ENCODE data around the gene TM9SF4. TPM values are rescaled to one million over a fixed set of nuclear protein-coding genes. Genes with fewer than 3 reads are reported as not detected.
A peak's percentile ranks its signal among the peaks of the same experiment; 100 is the strongest.

The TM9SF4 gene
- total RNA-seq, 1 experiment from 2014 or later = 26.9 TPM

GRCh38 chr20:32208499-32209154 lies 99.1 kb downstream of the TM9SF4 start:
- H3K4me3 ChIP-seq = peak overlapping the region; percentile 99
- H3K27ac ChIP-seq = no peak overlapping the region
- peak in 1 of 2 experiments; percentile 15 for DNase-seq (ENCODE audit: low read depth in 1 of 2, low spot score in 2 of 2)

GRCh38 chr20:32209850-32210605 lies 100.5 kb downstream of the TM9SF4 start:
- H3K4me3 ChIP-seq = no peak overlapping the region
- H3K9me3 ChIP-seq (replicated peaks) = peaks cover 3% of the 10 kb centered on the region; the same call in 1 of the 2 replicates
- H3K36me3 ChIP-seq = peaks cover 70% of the 10 kb centered on the region
- H3K27me3 ChIP-seq (replicated peaks) = no peaks in the 10 kb centered on the region
- peaks cover 16% of the 10 kb centered on the region for H3K4me1 ChIP-seq (replicated peaks)
- no peak for DNase-seq (ENCODE audit: low read depth in 1 of 2, low spot score in 2 of 2)
- no peak overlapping the region for H3K27ac ChIP-seq

More at GRCh38 chr20:32208499-32209154, 99.1 kb downstream of the TM9SF4 start:
- Histone ChIP-seq H3K9me3 (replicated peaks) (peaks cover 3% of the 10 kb centered on the region; the same call in 1 of the 2 replicates), H3K4me1 (replicated peaks) (peaks cover 16% of the 10 kb centered on the region), H3K36me3 (peaks cover 73% of the 10 kb centered on the region), H3K27me3 (replicated peaks) (no peaks in the 10 kb centered on the region)

GRCh38 chr20:32213870-32214269 lies 104.4 kb downstream of the TM9SF4 start:
- no peaks in the 10 kb centered on the region for H3K4me1 ChIP-seq (replicated peaks)
- H3K9me3 ChIP-seq (replicated peaks) = no peaks in the 10 kb centered on the region
- peaks cover 86% of the 10 kb centered on the region for H3K36me3 ChIP-seq
- H3K27ac ChIP-seq = no peak overlapping the region
- no peaks in the 10 kb centered on the region for H3K27me3 ChIP-seq (replicated peaks)
- no peak overlapping the region for H3K4me3 ChIP-seq
- DNase-seq (ENCODE audit: low read depth in 1 of 2, low spot score in 2 of 2) = no peak

GRCh38 chr20:32215147-32215546 lies 105.6 kb downstream of the TM9SF4 start:
- Histone ChIP-seq H3K27me3 (replicated peaks) (no peaks in the 10 kb centered on the region), H3K27ac (no peak overlapping the region), H3K4me1 (replicated peaks) (no peaks in the 10 kb centered on the region), H3K4me3 (no peak overlapping the region), H3K9me3 (replicated peaks) (no peaks in the 10 kb centered on the region), H3K36me3 (peaks cover 82% of the 10 kb centered on the region)
- no peak for DNase-seq (ENCODE audit: low read depth in 1 of 2, low spot score in 2 of 2)

- no peaks in the 10 kb centered on the region for H3K27me3 ChIP-seq (replicated peaks)
- H3K4me1 ChIP-seq (replicated peaks) = no peaks in the 10 kb centered on the region
- no peak overlapping the region for H3K4me3 ChIP-seq
- no peak for DNase-seq (ENCODE audit: low read depth in 1 of 2, low spot score in 2 of 2)
- no peak overlapping the region for H3K27ac ChIP-seq
- H3K36me3 ChIP-seq = peaks cover 79% of the 10 kb centered on the region
- H3K9me3 ChIP-seq (replicated peaks) = no peaks in the 10 kb centered on the region
These were observed 106.2 kb downstream of the TM9SF4 start for GRCh38 chr20:32215729-32216128.

- no peak overlapping the region for H3K4me3 ChIP-seq
- H3K36me3 ChIP-seq = peaks cover 78% of the 10 kb centered on the region
- DNase-seq (ENCODE audit: low read depth in 1 of 2, low spot score in 2 of 2) = no peak
- H3K27ac ChIP-seq = no peak overlapping the region
- H3K9me3 ChIP-seq (replicated peaks) = no peaks in the 10 kb centered on the region
- H3K4me1 ChIP-seq (replicated peaks) = no peaks in the 10 kb centered on the region
- no peaks in the 10 kb centered on the region for H3K27me3 ChIP-seq (replicated peaks)
These were observed 106.9 kb downstream of the TM9SF4 start for GRCh38 chr20:32216179-32217142.

Other genes starting within 250 kb of the TM9SF4 start
- 1.5 and 3.4 TPM in 2 replicates for gene DUSP15, start 239.2 kb upstream of the TM9SF4 start, total RNA-seq (2014; rRNA removed; shearing (Covaris generic))
- not detected in 2 replicates for gene TTLL9, start 239.1 kb upstream of the TM9SF4 start, total RNA-seq (2014; rRNA removed; shearing (Covaris generic))
- 6.6 and 13.4 TPM in 2 replicates for gene PDRG1, start 157.7 kb upstream of the TM9SF4 start, total RNA-seq (2014; rRNA removed; shearing (Covaris generic))
- gene XKR7, start 141.6 kb upstream of the TM9SF4 start, total RNA-seq (2014; rRNA removed; shearing (Covaris generic)) = not detected in 2 replicates
- gene CCM2L, start 99.3 kb upstream of the TM9SF4 start, total RNA-seq (2014; rRNA removed; shearing (Covaris generic)) = not detected in 2 replicates
- not detected in 2 replicates for gene HCK, start 57.5 kb upstream of the TM9SF4 start, total RNA-seq (2014; rRNA removed; shearing (Covaris generic))
- 2.6 and 3.3 TPM in 2 replicates for gene PLAGL2, start 98.0 kb downstream of the TM9SF4 start, total RNA-seq (2014; rRNA removed; shearing (Covaris generic))
- 42.4 and 52.4 TPM in 2 replicates for gene POFUT1, start 98.2 kb downstream of the TM9SF4 start, total RNA-seq (2014; rRNA removed; shearing (Covaris generic))
- gene KIF3B, start 167.9 kb downstream of the TM9SF4 start, total RNA-seq (2014; rRNA removed; shearing (Covaris generic)) = 12.9 and 15.7 TPM in 2 replicates
- 19.9 and 35.2 TPM in 2 replicates for gene ASXL1, start 248.6 kb downstream of the TM9SF4 start, total RNA-seq (2014; rRNA removed; shearing (Covaris generic))

All from SJSA1 (cell line).